AG10803 (cell line): ENCODE measurements around the gene HSDL1.

ENCODE experiments used
- DNase-seq: peaks from one replicate; pipeline ENCODE4 v3.0.0; 2010; ENCODE audit warnings: low read depth
- H3K4me3 ChIP-seq: 2 replicates; pipeline ENCODE4 v1.5.1; 2011; ENCODE audit warnings: mild to moderate bottlenecking, low read length, control low read depth
- CTCF ChIP-seq: conservative IDR thresholded peaks from 2 replicates; pipeline ENCODE4 v1.5.1; 2011; ENCODE audit warnings: mild to moderate bottlenecking, low read length, control low read depth, inconsistent platforms

Gene HSDL1

GRCh38 chr16:84180519-84181140 lies 35.7 kb upstream of the HSDL1 start:
- no peak overlapping the region for H3K4me3 ChIP-seq
- TF ChIP-seq CTCF = no peak
- no peak for DNase-seq

- no peak overlapping the region for H3K4me3 ChIP-seq
- DNase-seq = no peak
- no peak for TF ChIP-seq CTCF
Observed at GRCh38 chr16:84179612-84180320, 34.8 kb upstream of the HSDL1 start.

- no peak for TF ChIP-seq CTCF
- H3K4me3 ChIP-seq = no peak overlapping the region
- no peak for DNase-seq
Observed at GRCh38 chr16:84178892-84179611, 34.1 kb upstream of the HSDL1 start.

- no peak for TF ChIP-seq CTCF
- H3K4me3 ChIP-seq = no peak overlapping the region
- DNase-seq = no peak
Observed at GRCh38 chr16:84178146-84178765, 33.3 kb upstream of the HSDL1 start.

GRCh38 chr16:84177741-84178073 lies 32.7 kb upstream of the HSDL1 start:
- no peak for TF ChIP-seq CTCF
- DNase-seq = peak; percentile 59
- H3K4me3 ChIP-seq = no peak overlapping the region

GRCh38 chr16:84176192-84177053 lies 31.4 kb upstream of the HSDL1 start:
- no peak overlapping the region for H3K4me3 ChIP-seq
- TF ChIP-seq CTCF = no peak
- no peak for DNase-seq
